Measurements from ENCODE around the gene EML4.

EML4 gene

DNA sequence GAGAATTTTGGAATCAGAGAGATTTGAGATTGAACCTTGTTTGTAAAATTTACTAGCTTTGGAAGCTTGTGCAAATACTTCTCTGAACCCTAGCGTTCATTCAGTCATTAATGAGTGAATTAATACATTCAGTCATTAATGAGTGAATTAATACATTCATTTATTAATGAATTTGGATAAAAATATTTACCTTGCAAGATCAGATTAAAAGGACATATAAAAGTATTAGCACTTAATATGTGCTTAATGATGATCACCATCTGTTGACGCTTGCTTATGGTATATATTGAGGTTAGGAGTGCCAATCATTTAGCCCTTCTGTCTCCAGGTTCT lies 26.9 kb downstream of the EML4 start:
- no peak for DNase-seq (ENCODE audit: low read depth)

DNA sequence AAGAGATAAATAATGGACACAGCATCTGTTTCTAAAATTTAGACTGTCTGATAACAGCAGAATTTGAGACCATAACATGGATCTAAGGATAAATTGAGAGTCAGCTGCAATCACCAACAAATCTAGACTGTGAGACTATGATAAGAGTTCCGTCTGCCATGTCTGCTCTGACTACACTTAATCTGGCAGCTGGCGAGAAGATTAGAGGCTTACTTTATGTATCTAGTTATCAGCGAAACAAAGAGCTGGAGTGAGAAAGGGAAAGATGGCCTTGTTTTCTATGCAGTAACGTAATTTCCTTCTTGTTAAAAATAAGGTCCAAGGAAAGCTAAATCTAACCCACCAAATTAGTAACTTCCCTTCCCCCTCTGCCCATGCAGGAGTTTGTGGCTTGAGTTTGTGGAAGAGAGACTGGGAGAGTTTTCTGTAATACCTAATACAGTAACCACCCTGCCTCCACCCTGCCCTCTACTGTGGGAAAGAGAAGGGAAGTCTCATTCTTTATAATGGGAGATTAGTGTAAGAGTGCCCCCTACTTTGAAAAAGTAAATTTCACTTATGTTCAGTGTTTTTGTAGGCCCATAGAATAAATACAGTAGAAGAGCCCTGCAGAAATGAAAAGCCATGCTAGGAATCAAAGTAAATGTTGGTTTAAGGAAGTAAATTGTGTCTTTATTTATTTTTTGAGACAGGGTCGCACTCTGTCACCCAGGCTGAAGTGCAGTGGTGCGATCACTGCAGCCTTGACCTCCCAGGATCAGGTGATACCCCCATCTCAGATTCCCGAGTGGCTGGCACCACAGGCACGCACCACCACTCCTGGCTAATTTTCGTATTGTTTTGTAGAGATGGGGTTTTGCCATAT lies 27.5 kb downstream of the EML4 start:
- DNase-seq (ENCODE audit: low read depth): no peak

DNA sequence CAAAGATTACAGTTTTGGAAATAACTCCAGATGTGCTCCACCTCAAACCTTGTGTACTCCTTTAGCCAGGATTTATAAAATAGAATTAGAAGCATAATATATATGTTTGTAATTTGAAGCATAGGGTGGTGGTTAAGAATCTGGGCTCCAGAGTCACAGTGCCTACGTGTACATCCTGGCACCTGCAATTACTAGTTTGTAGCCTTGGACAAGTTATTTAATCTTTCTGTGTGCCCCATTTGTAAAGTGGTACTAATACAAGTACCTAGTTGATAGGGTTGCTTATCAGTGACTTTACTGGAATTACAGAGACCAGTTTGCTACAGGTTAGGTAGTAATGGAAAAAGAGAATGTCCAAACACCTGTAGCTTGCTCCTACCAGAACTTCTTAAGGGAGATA lies 28.6 kb downstream of the EML4 start:
- no peak for DNase-seq (ENCODE audit: low read depth)

DNA sequence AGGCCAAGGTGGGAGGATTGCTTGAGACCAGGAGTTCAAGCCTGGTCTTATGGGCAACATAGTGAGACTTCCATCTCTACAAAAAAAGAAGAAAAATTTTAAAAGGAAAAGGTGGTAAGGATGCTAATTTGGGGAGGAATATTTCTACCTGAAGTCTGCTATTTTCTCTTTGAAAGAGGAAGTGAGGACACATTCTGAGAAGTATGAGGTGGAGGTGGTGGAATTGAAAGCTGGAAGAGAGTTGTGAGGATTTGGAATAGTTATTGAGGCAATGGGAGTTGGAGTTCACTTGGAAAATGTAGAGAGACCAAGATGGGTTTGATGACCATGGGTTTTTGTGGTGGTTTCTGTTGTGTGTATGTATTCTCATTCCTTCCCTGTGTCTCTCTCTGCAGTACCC lies 29.3 kb downstream of the EML4 start:
- no peak for DNase-seq (ENCODE audit: low read depth)

DNA sequence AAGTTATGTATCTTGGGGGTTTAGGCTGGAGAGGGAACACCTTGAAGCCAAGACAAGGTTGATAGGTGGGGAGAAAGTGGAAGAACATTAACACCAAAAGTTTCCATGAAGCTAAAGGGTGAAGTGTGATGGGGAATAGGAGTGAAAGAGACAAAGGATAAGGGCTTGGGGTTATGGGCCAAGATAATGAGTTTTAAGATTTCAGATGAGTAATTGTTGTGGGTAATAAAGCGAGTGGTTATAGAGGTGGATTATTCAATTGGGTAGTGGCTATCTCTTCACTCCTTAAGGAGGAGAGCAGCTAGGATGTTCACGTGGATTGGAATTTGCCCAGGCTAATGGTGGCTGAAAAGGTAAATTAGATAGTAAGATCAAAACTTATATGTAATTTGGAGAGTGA lies 29.8 kb downstream of the EML4 start:
- no peak for DNase-seq (ENCODE audit: low read depth)

DNA sequence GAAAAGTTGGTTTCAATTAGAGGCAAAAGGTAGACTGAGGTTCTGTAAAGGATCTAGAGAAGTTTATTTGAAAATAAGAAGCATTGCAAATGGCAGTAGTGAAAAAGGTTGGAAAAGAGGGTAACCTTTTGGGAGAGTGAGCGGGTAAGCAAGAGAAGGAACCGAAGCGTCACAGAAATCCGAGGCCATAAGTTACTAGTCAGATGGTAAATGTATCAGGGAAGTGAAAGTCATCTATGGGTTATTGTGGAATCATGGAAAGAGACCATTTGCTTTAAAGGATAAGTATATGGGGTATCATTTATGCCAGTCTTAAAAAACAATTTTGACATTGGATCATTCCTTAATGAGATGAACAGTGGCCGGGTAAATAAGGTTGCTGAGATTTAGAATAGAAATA lies 30.5 kb downstream of the EML4 start:
- DNase-seq (ENCODE audit: low read depth): no peak

DNA sequence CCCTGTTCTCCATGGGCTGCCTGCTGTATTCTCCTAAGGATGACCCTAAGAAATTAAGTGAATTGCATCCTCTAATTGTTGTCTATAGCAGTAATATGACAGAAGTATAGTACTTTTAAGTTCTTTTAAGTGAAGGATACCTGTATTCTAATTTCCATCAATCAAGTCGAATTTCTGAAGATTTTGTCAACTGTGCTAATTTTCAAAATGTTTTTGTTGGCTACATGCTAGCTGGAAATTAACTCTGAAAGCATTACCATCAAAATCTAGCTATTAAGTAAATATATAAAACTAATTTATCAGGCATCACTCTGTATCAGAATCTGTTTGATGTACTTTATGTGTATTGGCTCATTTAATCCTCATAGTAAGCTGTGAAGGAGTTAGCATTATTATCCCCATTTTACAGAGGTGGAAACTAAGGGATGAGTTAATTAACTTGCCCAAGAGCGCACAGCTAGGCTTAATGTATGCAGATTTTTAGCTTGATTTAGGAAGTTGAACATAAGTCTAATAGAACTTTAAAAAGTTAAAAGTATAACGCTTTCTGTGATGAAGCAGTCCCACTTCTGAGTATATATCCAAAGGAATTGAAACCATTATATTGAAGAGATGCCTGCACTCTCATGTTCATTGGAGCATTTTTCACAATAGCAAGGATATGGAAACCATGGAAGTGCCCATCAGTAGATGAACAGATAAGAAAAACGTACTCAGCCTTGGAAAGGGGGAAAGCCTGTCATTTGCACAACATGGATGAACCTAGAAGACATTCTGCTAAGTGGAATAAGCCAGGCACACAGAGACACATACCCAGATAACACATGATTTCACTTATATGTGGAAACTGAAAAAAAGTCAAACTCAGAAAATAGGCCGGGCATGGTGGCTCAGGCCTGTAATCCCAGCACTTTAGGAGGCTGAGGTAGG lies 32.0 kb downstream of the EML4 start:
- no peak for DNase-seq (ENCODE audit: low read depth)

DNA sequence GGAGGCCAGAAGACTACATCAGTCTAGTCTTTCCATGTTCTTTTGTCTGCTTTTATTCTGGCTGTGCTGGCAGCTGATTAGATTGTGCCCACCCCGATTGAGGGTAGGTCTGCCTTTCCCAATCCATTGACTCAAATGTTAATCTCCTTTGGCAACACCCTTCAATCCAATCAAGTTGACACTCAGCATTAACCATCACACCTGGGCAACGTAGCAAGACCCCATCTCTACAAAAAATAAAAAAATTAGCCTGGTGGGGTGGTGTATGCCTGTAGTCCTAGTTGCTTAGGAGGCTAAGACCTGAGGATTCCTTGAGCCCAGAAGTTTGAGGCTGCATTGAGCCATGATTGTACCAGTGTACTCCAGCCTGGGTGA lies 33.5 kb downstream of the EML4 start:
- no peak for DNase-seq (ENCODE audit: low read depth)

DNA sequence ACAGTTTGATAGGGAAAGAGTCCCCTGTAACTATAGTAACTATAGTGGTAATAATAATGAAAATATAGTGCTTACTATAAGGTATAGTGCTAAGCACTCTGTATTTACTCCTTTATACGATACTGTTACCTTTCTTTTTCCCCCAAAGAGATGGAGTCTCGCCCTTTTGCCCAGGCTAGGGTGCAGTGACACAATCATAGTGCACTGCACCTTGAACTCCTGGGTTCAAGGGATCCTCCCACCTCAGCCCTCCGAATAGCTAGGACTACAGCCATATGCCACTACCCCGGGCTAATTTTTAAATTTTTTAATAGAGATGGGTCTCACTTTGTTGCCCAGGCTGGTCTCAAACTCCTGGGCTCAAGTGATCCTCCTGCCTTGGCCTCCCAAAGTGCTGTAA lies 34.6 kb downstream of the EML4 start:
- DNase-seq (ENCODE audit: low read depth): no peak

DNA sequence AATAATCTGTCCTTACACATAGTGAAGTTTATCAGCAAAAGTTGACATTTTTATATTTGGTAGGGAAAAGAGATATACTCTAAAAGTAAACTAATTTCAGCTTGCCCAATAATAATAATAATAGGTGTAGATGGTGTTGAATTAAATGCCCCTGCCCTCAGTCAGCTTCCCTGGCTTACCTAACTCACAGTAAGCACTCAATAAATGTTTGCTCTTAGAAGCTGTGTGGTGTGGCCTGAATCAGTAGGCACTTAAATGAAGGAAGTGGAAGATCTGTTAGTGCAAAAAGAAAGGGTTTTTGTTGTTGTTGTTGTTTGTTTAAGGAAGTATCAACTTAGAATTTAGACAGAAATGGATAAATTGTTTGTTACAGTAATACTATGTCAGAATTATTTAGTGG lies 36.2 kb downstream of the EML4 start:
- no peak for DNase-seq (ENCODE audit: low read depth)

DNA sequence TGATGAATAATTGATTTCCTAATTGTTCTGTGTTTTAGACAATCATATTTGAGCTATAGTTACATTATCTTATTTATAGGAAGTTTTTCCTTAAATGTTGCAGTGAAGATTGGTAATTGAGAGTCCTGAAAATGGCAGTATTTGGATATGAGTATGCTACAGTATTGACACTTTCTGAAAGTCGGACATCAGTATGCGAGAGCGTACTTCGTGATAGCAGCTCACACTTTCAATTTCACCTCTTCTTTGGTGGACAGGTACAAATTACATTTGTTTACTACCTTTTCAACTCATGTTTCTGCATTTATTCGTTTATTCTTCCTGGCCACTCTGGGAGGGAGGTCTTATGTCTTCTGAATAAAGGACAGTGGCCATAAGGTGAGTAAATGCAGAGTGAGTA lies 38.7 kb downstream of the EML4 start:
- no peak for DNase-seq (ENCODE audit: low read depth)

DNA sequence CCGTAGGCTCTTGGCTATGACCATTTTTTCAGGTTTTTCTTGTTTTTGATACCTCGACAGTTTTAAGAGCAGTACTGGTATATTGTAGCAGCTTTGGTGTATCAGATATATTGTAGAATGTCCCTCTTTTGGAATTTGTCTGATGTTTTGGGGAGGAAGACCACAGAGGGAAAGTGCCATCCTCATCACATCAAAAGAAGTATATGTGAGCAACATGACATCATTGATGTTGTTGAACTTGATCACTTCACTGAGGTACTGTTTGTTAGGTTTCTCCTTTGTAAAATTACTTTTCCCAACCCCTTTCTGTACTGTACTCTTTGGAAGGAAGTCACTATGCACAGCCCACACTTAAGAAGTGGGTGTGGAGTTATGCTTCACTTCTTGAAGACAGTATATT lies 41.0 kb downstream of the EML4 start:
- no peak for DNase-seq (ENCODE audit: low read depth)

DNA sequence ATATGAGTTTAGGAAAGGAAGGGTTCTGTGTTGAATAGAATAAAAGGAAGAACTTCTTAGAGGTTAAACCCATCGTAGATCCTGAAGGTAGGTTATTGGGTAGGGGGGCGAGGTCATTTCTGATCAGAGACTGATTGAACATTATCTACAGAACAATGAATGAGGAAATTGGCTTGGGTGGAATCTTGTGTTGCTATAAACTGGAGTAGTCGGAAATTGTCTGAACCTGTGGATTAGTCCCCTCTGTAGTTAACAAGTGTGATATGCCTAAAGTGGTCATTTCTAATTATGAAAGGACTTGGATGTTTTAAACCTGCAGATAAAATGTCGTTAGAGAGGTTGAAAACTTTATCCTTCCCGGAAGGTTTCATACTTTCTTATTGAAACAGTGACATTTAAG lies 42.1 kb downstream of the EML4 start:
- DNase-seq (ENCODE audit: low read depth): no peak

DNA sequence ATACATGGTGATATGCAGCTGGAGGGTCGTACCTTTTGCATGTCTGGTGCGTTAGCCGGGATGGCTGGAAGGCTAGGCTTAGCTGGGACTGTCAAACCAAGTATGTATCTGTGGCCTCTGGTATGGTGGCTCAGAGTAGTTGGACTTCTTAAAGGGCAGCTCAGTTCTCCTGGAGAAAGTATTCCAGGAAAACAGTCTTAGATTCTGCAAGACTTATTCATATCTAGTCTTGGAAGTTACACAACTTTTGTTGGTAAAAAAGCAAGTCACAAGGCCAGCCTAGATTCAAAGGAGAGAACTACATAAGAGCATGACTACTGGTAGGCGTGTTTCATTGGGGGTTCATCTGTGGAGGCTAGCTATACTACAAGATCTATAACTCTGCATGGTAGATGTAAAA lies 45.5 kb downstream of the EML4 start:
- DNase-seq (ENCODE audit: low read depth): no peak

DNA sequence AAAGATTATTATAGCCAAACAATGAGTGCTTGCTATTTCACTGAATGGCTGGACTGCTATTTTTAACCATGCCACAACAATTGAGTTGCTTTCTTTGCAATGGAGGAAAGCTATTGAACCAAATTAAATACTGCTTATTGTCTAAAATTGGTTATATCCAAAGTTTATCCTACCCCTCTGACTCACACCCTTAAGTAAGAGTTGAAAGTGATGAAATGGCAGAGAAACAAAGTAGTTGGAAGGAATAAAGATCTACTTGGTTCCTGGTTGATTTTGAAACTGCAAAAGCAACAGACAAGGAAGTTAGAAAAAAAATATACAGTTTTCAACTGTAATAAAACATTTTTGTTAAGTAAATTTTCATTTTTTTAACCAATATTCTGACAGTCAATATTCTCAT lies 47.5 kb downstream of the EML4 start:
- no peak for DNase-seq (ENCODE audit: low read depth)

DNA sequence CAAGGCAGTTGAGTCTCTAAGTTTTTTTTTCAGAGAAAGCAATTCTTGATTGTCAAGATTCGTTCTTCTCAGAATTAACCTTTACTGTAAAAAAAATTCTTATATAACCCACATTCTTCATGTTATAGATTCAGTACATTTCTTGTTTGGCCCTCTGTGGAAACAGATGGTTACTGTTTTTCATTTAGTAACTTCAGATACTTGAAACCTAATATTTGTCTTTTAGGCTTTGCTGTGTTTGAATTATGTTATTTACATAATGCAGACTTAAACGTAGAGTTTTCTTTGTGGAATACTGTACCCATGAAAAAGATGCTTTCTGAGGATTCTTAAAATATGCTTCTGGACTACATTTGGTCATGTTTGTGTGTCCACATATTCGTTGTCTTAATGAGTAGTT lies 48.2 kb downstream of the EML4 start:
- no peak for DNase-seq (ENCODE audit: low read depth)

DNA sequence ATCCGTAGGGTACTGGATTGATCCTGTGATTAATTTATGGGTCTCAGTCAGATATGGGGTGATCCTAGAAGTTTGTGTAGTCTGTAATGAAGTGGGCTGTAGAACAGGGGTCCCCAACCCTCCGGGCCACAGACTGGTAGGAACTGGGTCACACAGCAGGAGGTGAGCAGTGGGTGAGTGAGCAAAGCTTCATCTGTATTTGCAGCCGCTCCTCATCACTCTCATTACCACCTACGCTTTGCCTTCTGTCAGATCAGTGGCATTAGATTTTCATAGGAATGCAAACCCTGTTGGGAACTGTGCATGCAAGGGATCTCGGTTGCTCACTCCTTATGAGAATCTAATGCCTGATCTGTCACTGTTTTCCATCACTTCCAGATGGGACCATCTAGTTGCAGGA lies 48.8 kb downstream of the EML4 start:
- DNase-seq (ENCODE audit: low read depth): no peak

DNA sequence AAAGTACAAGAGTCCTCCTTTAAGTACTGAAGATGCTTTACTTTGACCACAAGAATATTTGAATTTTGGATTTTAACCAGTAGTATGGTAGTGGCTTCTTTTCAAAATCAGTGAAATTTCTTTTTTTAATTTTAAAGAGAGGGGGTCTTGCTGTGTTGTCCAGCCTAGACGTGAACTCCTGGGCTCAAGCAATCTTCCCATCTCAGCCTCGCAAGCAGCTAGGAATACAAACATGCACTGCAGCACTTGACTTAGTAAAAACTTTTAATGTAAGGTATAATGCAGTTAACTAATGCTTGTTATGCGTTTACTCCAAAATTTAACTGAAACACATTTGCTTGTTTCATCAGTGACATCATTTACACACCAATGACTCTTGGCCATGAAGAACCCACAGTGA lies 49.6 kb downstream of the EML4 start:
- no peak for DNase-seq (ENCODE audit: low read depth)

DNA sequence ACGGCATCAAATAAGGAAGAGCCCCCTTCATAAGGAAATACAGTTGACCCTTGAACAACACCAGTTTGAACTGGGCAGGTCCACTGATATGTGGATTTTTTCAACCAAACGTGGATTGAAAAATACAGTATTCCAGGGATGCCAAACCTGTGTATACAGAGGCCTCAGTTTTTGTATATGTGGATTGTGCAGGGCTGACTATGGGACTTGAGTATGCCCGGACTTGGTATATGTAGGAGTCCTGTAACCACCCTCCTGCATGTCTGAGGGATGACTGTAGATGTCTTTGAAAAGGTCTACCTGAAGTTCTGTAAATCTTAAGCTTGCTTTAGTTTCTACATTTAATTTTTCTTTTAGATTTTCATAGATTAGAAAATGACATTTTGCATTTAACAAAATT lies 50.0 kb downstream of the EML4 start:
- no peak for DNase-seq (ENCODE audit: low read depth)

DNA sequence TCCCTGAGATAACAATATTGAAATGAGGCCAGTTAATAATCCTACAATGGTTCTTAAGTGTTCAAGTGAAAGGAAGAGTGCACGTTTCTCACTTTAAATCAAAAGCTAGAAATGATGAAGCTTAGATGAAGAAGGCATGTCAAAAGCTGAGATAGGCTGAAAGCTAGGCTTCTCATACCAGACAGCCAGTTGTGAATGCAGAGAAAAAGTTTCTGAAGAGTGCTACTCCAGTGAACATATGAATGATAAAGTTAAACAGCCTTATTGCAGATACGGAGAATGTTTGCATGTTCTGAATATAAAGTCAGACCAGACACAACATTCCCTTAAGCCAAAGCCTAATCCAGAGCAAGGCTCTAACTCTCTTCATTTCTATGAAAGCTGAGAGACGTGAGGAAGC lies 51.4 kb downstream of the EML4 start:
- no peak for DNase-seq (ENCODE audit: low read depth)

DNA sequence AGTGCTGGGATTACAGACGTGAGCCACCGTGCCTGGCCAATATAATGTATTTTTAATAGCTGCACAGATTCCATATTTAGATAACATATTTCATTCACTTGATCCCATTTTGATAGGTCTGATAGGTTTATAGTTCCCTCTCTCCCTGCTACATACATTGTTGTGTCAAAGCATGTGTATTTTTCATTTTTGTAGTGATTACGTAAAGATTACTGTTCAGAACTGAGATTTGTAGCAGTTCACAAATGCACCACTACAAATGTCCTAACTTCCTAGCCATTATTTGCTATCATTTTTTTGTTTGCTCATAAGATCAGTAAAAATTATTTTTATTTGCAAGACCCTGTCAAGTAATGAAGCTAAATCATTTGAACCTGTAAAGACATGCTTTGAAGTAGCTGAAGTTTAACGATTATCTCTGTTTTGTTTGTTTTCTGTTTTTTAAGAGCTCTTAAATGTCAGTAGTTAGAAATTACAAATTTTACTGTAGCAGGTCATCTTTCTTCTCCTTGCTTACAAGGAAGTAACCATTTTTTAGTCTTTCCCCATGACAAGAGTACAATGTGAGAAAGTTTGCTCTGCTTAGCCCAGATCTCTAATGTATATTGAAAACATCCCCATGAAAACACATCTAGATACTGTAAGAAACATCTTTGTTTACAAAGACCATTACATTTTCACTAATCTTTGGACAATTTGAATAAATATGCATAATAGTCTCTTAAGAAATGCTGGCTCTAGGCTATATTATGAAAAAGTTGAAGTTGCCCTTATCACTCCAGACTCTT lies 54.1 kb downstream of the EML4 start:
- no peak for DNase-seq (ENCODE audit: low read depth)

DNA sequence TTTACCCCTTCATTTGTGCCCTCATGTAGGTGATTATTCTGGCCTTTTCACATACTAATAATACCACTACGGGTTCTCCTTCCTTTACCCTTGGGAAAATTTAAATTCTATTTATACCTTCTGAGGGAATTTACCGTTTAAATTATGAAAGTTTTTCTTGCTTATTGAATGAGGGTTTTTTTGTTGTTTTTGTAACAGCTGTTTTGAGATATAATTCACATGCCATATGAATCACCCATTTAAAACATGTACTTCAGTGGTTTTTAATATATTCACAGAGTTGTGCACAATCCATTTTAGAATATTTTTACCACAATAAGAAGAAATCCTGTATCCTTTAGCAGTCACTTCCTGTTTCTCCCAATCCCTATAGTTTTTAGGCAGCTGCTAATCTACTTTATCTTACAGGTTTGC lies 54.7 kb downstream of the EML4 start:
- no peak for DNase-seq (ENCODE audit: low read depth)

Measured in non-pigmented ciliary epithelial cell (primary cell).